ENCODE data around the gene TMED3.

DNA sequence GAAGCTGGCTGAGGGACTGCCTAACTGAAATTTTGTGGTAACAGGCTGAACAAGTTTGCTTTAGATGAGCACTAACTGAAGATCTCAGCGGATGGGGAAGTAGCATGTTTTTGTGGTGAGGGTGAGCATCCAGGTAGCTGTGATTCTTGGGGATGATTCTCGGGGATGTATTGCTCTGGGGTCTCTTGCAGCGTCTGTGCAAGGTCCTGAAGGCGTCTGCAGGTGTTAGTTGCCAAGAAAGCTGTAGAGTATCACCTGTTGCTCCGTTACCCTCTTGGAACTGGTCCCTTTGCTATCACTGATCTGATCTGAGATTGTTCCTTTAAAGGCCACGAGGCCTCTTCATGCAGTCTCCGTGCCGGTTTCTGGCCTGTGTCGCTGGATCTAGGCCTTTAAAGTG lies 6.0 kb downstream of the TMED3 start:
- TF ChIP-seq POLR2A (IDR thresholded peaks at IDR 0.05; ENCODE audit: low read length) = no peak
- no peak for TF ChIP-seq GATA1 (IDR thresholded peaks at IDR 0.05; ENCODE audit: low read depth, low read length)
